Fibroblast of the aortic adventitia (primary cell): ENCODE results near the gene CNOT4. TPM values are rescaled to one million over a fixed set of nuclear protein-coding genes. Genes with fewer than 3 reads are reported as not detected.

Experiments
- DNase-seq: peaks from one replicate; pipeline ENCODE4 v3.0.0-alpha.2; 2010; ENCODE audit warnings: low read depth
- H3K4me3 ChIP-seq: 2 replicates; pipeline ENCODE4 v1.5.1; 2011; ENCODE audit warnings: low read depth, mild to moderate bottlenecking, control low read depth, low read length, moderate library complexity
- total RNA-seq: library from RNA; depleted of rRNA; stranded (reverse); fragments of >200 nt; gene quantifications from 2 replicates; pipeline ENCODE4 v1.2.3, GENCODE V29; 2012; ENCODE audit warnings: low replicate concordance
- TF ChIP-seq, protein P1 (sequence below): IDR thresholded peaks from 2 replicates; pipeline ENCODE4 v1.5.1; 2011; ENCODE audit warnings: mild to moderate bottlenecking, low read length, control low read depth, inconsistent platforms; ENCODE audit not compliant: insufficient read depth

The CNOT4 gene
- total RNA-seq, 1 donor = 21.1 TPM

- TF ChIP-seq, protein P1, sequence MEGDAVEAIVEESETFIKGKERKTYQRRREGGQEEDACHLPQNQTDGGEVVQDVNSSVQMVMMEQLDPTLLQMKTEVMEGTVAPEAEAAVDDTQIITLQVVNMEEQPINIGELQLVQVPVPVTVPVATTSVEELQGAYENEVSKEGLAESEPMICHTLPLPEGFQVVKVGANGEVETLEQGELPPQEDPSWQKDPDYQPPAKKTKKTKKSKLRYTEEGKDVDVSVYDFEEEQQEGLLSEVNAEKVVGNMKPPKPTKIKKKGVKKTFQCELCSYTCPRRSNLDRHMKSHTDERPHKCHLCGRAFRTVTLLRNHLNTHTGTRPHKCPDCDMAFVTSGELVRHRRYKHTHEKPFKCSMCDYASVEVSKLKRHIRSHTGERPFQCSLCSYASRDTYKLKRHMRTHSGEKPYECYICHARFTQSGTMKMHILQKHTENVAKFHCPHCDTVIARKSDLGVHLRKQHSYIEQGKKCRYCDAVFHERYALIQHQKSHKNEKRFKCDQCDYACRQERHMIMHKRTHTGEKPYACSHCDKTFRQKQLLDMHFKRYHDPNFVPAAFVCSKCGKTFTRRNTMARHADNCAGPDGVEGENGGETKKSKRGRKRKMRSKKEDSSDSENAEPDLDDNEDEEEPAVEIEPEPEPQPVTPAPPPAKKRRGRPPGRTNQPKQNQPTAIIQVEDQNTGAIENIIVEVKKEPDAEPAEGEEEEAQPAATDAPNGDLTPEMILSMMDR = no peak
- no peak for DNase-seq
- H3K4me3 ChIP-seq = no peak overlapping the region
These were observed 167.0 kb downstream of the CNOT4 start for GRCh38 chr7:135342887-135343286.

DNA sequence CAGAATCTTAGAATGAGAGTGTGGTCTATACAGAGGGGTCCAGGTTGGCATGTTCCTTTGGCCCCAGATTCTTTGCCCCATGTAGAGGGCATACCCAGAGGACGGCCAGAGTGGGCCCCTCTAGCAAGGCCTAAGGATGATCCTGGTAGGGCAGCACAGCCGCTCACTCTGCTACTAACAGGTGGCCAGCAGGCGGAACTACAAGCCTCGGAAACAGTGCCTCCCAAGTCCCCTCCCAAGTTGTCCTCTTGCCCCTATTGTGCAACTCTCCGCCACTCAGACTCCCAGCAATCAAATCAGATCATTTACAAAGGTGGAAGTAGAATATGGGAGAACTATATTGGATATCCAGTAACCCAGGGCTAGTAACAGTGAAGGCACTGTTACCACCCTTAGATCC lies 168.9 kb downstream of the CNOT4 start:
- TF ChIP-seq, protein P1 = no peak
- no peak for DNase-seq
- H3K4me3 ChIP-seq = no peak overlapping the region

- TF ChIP-seq, protein P1 = no peak
- DNase-seq = no peak
- no peak overlapping the region for H3K4me3 ChIP-seq
These were observed 171.8 kb downstream of the CNOT4 start for GRCh38 chr7:135337977-135338550.

GRCh38 chr7:135337506-135337905 lies 172.4 kb downstream of the CNOT4 start:
- TF ChIP-seq, protein P1 = no peak
- DNase-seq = no peak
- no peak overlapping the region for H3K4me3 ChIP-seq

DNA sequence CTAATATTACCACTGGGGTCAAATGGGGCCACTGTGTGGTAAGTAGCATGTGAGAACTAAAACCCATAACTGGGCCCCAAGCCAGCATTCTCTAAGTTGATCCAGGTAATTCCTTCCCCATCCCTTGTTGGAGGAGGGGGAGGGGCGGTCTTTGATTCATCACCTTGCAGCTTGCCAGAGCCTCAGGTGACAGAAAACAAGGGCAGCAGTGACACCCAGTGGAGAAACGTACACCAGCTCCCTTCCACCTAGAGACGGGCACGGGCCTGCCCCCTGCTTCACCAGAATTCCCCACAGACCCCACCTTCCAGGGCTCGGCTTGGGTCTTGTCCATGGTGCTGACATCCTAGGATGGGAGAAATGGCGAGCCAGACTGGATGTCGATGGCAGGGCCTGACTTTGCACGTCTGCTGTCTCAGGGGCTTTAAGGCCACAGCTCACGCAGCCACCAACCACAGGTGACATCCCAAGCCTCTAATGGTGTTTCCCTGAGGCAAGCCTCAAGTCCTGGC lies 174.2 kb downstream of the CNOT4 start:
- TF ChIP-seq, protein P1 = peak; percentile 57
- DNase-seq = peak; percentile 64
- H3K4me3 ChIP-seq = no peak overlapping the region

DNA sequence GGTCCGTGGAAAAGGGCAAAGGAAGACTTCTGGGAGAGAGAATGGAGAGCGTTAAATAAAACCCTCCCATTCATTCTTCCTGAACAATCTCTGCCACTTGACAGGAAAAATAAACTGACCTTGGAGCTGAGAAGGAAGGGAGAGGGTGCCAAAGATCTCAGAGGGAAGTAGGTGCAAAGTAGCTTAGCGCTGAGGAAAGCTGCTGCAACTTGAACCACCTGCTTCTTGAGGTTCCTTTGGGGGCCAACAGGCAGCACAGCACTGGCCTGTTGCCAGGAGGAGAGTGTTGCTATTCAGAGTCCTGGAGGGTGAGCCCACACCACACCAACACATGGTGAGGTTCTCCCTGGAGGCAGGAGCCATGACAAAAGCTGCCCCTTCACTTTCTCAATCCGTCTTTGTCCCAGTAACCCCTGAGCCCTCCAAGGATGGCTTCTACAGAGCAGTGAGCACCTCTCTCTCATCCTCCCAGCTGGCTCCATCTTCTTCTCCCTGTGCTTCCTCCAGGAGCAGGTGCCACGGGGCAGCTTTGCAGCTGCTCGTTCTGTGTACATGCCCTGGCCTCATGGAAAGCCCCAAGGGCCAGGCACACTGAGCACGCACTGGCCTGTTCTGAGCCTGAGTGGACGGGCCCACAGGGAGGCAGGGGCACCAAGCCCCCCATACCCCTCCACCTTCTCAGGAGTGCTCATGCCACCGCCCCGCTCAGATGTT lies 174.9 kb downstream of the CNOT4 start:
- TF ChIP-seq, protein P1 = no peak
- no peak overlapping the region for H3K4me3 ChIP-seq
- DNase-seq = no peak
